GM12878 (cell line): ENCODE results near the gene DES. TPM values are rescaled to one million over a fixed set of nuclear protein-coding genes. Genes with fewer than 3 reads are reported as not detected.

ENCODE experiments used
- ATAC-seq: fragments of 200-7000 bp; cut with Tn5 transposase; 3 replicates; pipeline ENCODE4 v1.9.1; 2020; ENCODE audit warnings: mild to moderate bottlenecking, moderate library complexity
- BruUV-seq: library from RNA; stranded (reverse); fragments of 400-500 nt; replicated peaks from 2 replicates; lab custom pipeline; 2021; lab: Mats Ljungman, UMichigan
- CTCF ChIA-PET: fragments of 300-600 bp; sonication (Branson Sonifier 250); formaldehyde crosslinking; extraction: SDS; loops from one replicate; lab custom pipeline; 2021; ENCODE audit warnings: inconsistent platforms; lab: Yijun Ruan, JAX
- POLR2A ChIA-PET: fragments of 350-600 bp; formaldehyde crosslinking; extraction: SDS; loops from one replicate; lab custom pipeline; 2021; ENCODE audit warnings: inconsistent platforms; lab: Charles Lee
- RAD21 ChIA-PET: fragments of 300-600 bp; sonication (Branson Sonifier 250); formaldehyde crosslinking; loops from one replicate; lab custom pipeline; 2023; ENCODE audit warnings: antibody characterized with exemption; ENCODE audit not compliant: unreplicated experiment; lab: Charles Lee
- SMC1A ChIA-PET: fragments of 300-600 bp; sonication (Branson Sonifier 250); formaldehyde crosslinking; loops from one replicate; lab custom pipeline; 2023; ENCODE audit not compliant: unreplicated experiment, uncharacterized antibody; lab: Charles Lee
- DNase-seq: peaks from one replicate; pipeline ENCODE4 v3.0.0-alpha.2; 2011; ENCODE audit warnings: low read depth, low spot score
- FAIRE-seq: peaks from 3 replicates; lab custom pipeline; 2011; peaks lifted over from hg19 to GRCh38; lab: Jason Lieb, UNC
- H2AFZ ChIP-seq: 2 replicates; pipeline ENCODE4 v1.6.0; 2011; ENCODE audit warnings: low read depth, low read length, control low read depth; ENCODE audit not compliant: control insufficient read depth
- H3K27ac ChIP-seq: 2 replicates; pipeline ENCODE4 v1.5.1; 2011; ENCODE audit warnings: control low read depth; ENCODE audit not compliant: control insufficient read depth, insufficient read depth
- H3K27me3 ChIP-seq, 2 experiments: replicated peaks in 1 of 2; 2 replicates each; pipeline versions ENCODE4 v1.6.0 to v1.6.1; 2011; ENCODE audit warnings: low read length in 1 of 2; ENCODE audit not compliant: control insufficient read depth in 2 of 2, insufficient read depth in 2 of 2
- H3K36me3 ChIP-seq, 2 experiments: 2 replicates each; pipeline ENCODE4 v1.5.1; 2011; ENCODE audit warnings: low read length in 1 of 2; ENCODE audit not compliant: control insufficient read depth in 2 of 2, insufficient read depth in 2 of 2
- H3K4me1 ChIP-seq: 2 replicates; pipeline ENCODE4 v1.6.1; 2011; ENCODE audit warnings: mild to moderate bottlenecking, low read length, moderate library complexity, mixed read lengths; ENCODE audit not compliant: control insufficient read depth, insufficient read depth
- H3K4me2 ChIP-seq: 2 replicates; pipeline ENCODE4 v1.6.0; 2011; ENCODE audit warnings: control low read depth; ENCODE audit not compliant: control insufficient read depth, insufficient read depth
- H3K4me3 ChIP-seq: fragments of 200-600 bp; sonication (generic); 2 replicates; pipeline ENCODE4 v1.5.1; 2016
- H3K79me2 ChIP-seq: 2 replicates; pipeline ENCODE4 v1.6.0; 2011; ENCODE audit warnings: low read length; ENCODE audit not compliant: control insufficient read depth, insufficient read depth
- H3K9ac ChIP-seq: 2 replicates; pipeline ENCODE4 v1.8.0; 2011; ENCODE audit warnings: low read length, control low read depth, mixed read lengths; ENCODE audit not compliant: control insufficient read depth, insufficient read depth
- H3K9me3 ChIP-seq: replicated peaks from 3 replicates; pipeline ENCODE4 v1.5.1; 2011; ENCODE audit warnings: mild to moderate bottlenecking, low read length; ENCODE audit not compliant: control insufficient read depth, insufficient read depth
- H4K20me1 ChIP-seq: 2 replicates; pipeline ENCODE4 v1.6.0; 2011; ENCODE audit not compliant: control insufficient read depth, insufficient read depth
- E4F1 ChIP-seq: fragments of 450-650 bp; IDR thresholded peaks from 2 replicates; pipeline ENCODE4 v1.6.1; 2018; ENCODE audit warnings: borderline replicate concordance, mild to moderate bottlenecking; ENCODE audit not compliant: partially characterized antibody
- SUZ12 ChIP-seq: fragments of 200-600 bp; sonication (generic); IDR thresholded peaks from one replicate; pipeline ENCODE4 v1.6.1; 2018; ENCODE audit warnings: antibody characterized with exemption, mild to moderate bottlenecking; ENCODE audit not compliant: unreplicated experiment
- WGBS: methylation state at CpG from one replicate; pipeline ENCODE4 v1.1.6; 2016; ENCODE audit warnings: low lambda C conversion rate; ENCODE audit not compliant: insufficient replicate concordance, insufficient coverage; ENCODE audit errors: missing lambda C conversion rate; 5-methylcytosine and 5-hydroxymethylcytosine counted together
- in situ Hi-C: fragments of 300-500 bp; cut with MboI; formaldehyde crosslinking; loops from 9 replicates; pipeline ENCODE4 v1.14.3; 2018; ENCODE audit warnings: mixed read lengths
- intact Hi-C: fragments of 100-400 bp; cut with micrococcal nuclease; formaldehyde crosslinking; loops from one replicate; pipeline ENCODE4 v1.14.2; 2022; ENCODE audit not compliant: unreplicated experiment
- polyA plus RNA-seq, 11 experiments: library from polyadenylated mRNA; depleted of rRNA in 4 of 11; unstranded in 6 of 11; stranded (reverse) in 5 of 11; fragments of >200 nt; fragmentation: Nextera tagmentation in 4 of 11; fragmentation: Illumina TruSeq in 1 of 11; extraction: Ambion mirVana in 4 of 11; extraction: Trizol in 1 of 11; gene quantifications; 1 replicate in 1 of 11; 2 replicates in 10 of 11; pipeline versions ENCODE4 v1.2.1 to v1.2.3, GENCODE V29; 2011 to 2016; ENCODE audit warnings: inconsistent platforms in 2 of 11, missing spikeins in 2 of 11, low read depth in 1 of 11
- total RNA-seq, 4 experiments: library from RNA; depleted of rRNA in 3 of 4; stranded (reverse); fragments of >200 nt in 3 of 4; fragmentation: Illumina TruSeq in 1 of 4; extraction: Trizol in 1 of 4; gene quantifications; 2 replicates each; pipeline versions ENCODE4 v1.2.1 to v1.2.3, GENCODE V29; 2013 to 2021

Gene DES
- total and polyA plus RNA-seq, 10 of the 15 experiments (the other 5 are each of a cell fraction or from before 2014, with no cell fraction given) = 0.80 TPM; not detected in 9

- Histone ChIP-seq H3K4me3 (no peak overlapping the region), H3K36me3 (no peaks in the 10 kb centered on the region), H4K20me1 (no peaks in the 10 kb centered on the region), H3K4me2 (no peak overlapping the region), H3K9ac (no peak overlapping the region), H3K4me1 (no peaks in the 10 kb centered on the region), H2AFZ (no peak overlapping the region), H3K9me3 (no peaks in the 10 kb centered on the region), H3K79me2 (no peaks in the 10 kb centered on the region), H3K27me3 (peaks cover 4 to 12% of the 10 kb centered on the region in 2 experiments), H3K27ac (no peak overlapping the region)
- intact Hi-C loops (no loop called here), in situ Hi-C loops (no loop called here)
- ChIA-PET CTCF (no interaction called here), RAD21 (no interaction called here), POLR2A (no interaction called here), SMC1A (no interaction called here)
- 13% methylated on average over 22 of the region's 35 CpGs for WGBS
- FAIRE-seq = no peak
- DNase-seq = no peak
- BruUV-seq = no TSS peak
- no peak for ATAC-seq
- TF ChIP-seq SUZ12 (peak; percentile 18), E4F1 (no peak)
Measured at GRCh38 chr2:219442256-219443015, 24.3 kb downstream of the DES start.
